Vagina (tissue), 2 donors: Measurements from ENCODE around the gene TECTA.

Source experiments
- CTCF ChIP-seq, 3 experiments: fragments of 450-650 bp in 2 of 3; fragments of 200-600 bp in 1 of 3; sonication (generic) in 1 of 3; IDR thresholded peaks; one replicate each; pipeline ENCODE4 v1.5.1; 2017 to 2019; ENCODE audit warnings: antibody characterized with exemption in 3 of 3, mild to moderate bottlenecking in 2 of 3, moderate library complexity in 2 of 3
- POLR2A ChIP-seq, 2 donors: fragments of 450-650 bp; IDR thresholded peaks; one replicate each; pipeline ENCODE4 v1.6.1; 2017; ENCODE audit warnings: antibody characterized with exemption in 2 of 2, mild to moderate bottlenecking in 2 of 2, moderate library complexity in 2 of 2
- POLR2AphosphoS5 ChIP-seq, 2 donors: sonication (generic); formaldehyde crosslinking; IDR thresholded peaks; one replicate each; pipeline ENCODE4 v1.9.0; 2017; ENCODE audit warnings: antibody characterized with exemption in 2 of 2, mild to moderate bottlenecking in 2 of 2, low read depth in 1 of 2; ENCODE audit not compliant: insufficient read depth in 1 of 2

GRCh38 chr11:121154486-121155314 lies 53.7 kb downstream of the TECTA start:
- TF ChIP-seq CTCF (IDR thresholded peaks at IDR 0.05) (no peak), POLR2AphosphoS5 (IDR thresholded peaks at IDR 0.05; ENCODE audit: insufficient read depth in 1 of 2, low read depth in 1 of 2) (no peak), POLR2A (IDR thresholded peaks at IDR 0.05) (no peak)
